ENCODE results near the gene TBCE.
A peak's percentile ranks its signal among the peaks of the same experiment; 100 is the strongest.

Gene TBCE
- total RNA-seq = 1.7 to 5.4 (median 3.9) reads per million in 4 donors

GRCh38 chr1:235367000-235367908 lies at the start of gene TBCE:
Gene TBCE (plus strand): TSS chr1:235367427. CDS start chr1:235380050, 12,623 bp downstream.
- peak; percentile 62 to 91 (median 75) for DNase-seq

GRCh38 chr1:235319255-235319654 lies 48.0 kb upstream of the TBCE start:
- DNase-seq = no peak

GRCh38 chr1:235320521-235321179 lies 46.6 kb upstream of the TBCE start:
- no peak for DNase-seq

GRCh38 chr1:235324296-235324695 lies 42.9 kb upstream of the TBCE start:
- DNase-seq = no peak

- no peak for DNase-seq
These were observed 42.1 kb upstream of the TBCE start for GRCh38 chr1:235325139-235325538.

GRCh38 chr1:235325854-235326253 lies 41.4 kb upstream of the TBCE start:
- DNase-seq = no peak

- peak; percentile 50 to 69 (median 62) for DNase-seq
These were observed 40.3 kb upstream of the TBCE start for GRCh38 chr1:235326719-235327558.

GRCh38 chr1:235327559-235328270 lies 39.5 kb upstream of the TBCE start, which contains the start of gene ARID4B:
Gene ARID4B (minus strand): TSS chr1:235328179. CDS start chr1:235326919, 1,260 bp downstream.
- no peak for DNase-seq

GRCh38 chr1:235328271-235329138 lies 38.7 kb upstream of the TBCE start, which contains the start of gene GGPS1:
Gene GGPS1 (plus strand): TSS chr1:235328570. CDS start chr1:235335265, 6,695 bp downstream.
- DNase-seq = peak; percentile 97 to 99 (median 98)

GRCh38 chr1:235329139-235329902 lies 37.9 kb upstream of the TBCE start:
- peak in 4 of 5 donors; percentile 36 to 72 (median 36) for DNase-seq

GRCh38 chr1:235330918-235331285 lies 36.3 kb upstream of the TBCE start:
- no peak for DNase-seq

- no peak for DNase-seq
These were observed 35.8 kb upstream of the TBCE start for GRCh38 chr1:235331401-235331800.

GRCh38 chr1:235336903-235337302 lies 30.3 kb upstream of the TBCE start:
- DNase-seq = peak in 1 of 5 donors; percentile 65

- DNase-seq = no peak
These were observed 27.5 kb upstream of the TBCE start for GRCh38 chr1:235339746-235340145.

- no peak for DNase-seq
These were observed 25.9 kb upstream of the TBCE start for GRCh38 chr1:235341334-235341733.

- no peak for DNase-seq
These were observed 25.2 kb upstream of the TBCE start for GRCh38 chr1:235342039-235342438.

GRCh38 chr1:235342471-235342870 lies 24.8 kb upstream of the TBCE start:
- DNase-seq = no peak

GRCh38 chr1:235343726-235344125 lies 23.5 kb upstream of the TBCE start:
- DNase-seq = no peak

GRCh38 chr1:235351441-235351840 lies 15.8 kb upstream of the TBCE start:
- DNase-seq = no peak

- no peak for DNase-seq
These were observed 15.3 kb upstream of the TBCE start for GRCh38 chr1:235351898-235352297.

All from T-helper 1 cell (primary cell).